Naive thymus-derived CD8-positive, alpha-beta T cell (primary cell): ENCODE data around the gene PHF3. TPM values are rescaled to one million over a fixed set of nuclear protein-coding genes. Genes with fewer than 3 reads are reported as not detected.
"Not testable (repeated sequence)": the region's sequence is repeated elsewhere in the genome, so short reads cannot be mapped to it uniquely, and the experiment has no call there.

Source experiments
- ATAC-seq, 2 donors: fragments of 150-1000 bp; cut with Tn5 transposase in 1 of 2; sonication (Bioruptor Pico), chemical (Tn5 transposase) in 1 of 2; 1 replicate in 1 of 2; 2 replicates in 1 of 2; pipeline ENCODE4 v1.10.0; 2021; ENCODE audit warnings: mild to moderate bottlenecking in 2 of 2, moderate library complexity in 2 of 2
- POLR2A ChIA-PET: fragments of 350-600 bp; sonication (Branson Sonifier 250); formaldehyde crosslinking; loops from one replicate; lab custom pipeline; 2021; ENCODE audit warnings: antibody characterized with exemption; lab: Charles Lee
- DNase-seq, 10 donors: peaks; one replicate each; pipeline versions ENCODE4 v3.0.0 to v3.0.0-alpha.2; 2020 to 2022
- H3K27ac Mint-ChIP-seq, 10 donors: one replicate each; pipeline ENCODE4 v1.8.0; 2020 to 2022; ENCODE audit warnings: mild to moderate bottlenecking in 10 of 10, mixed read lengths in 10 of 10, moderate library complexity in 4 of 10, inconsistent platforms in 1 of 10
- H3K27me3 Mint-ChIP-seq, 5 donors: one replicate each; pipeline ENCODE4 v1.8.0; 2021 to 2022; ENCODE audit warnings: mixed read lengths in 5 of 5
- H3K36me3 Mint-ChIP-seq, 3 donors: one replicate each; pipeline ENCODE4 v1.8.0; 2020 to 2022; ENCODE audit warnings: mixed read lengths in 3 of 3, mild to moderate bottlenecking in 2 of 3, inconsistent platforms in 1 of 3
- H3K4me1 Mint-ChIP-seq, 4 donors: one replicate each; pipeline ENCODE4 v1.8.0; 2021 to 2022; ENCODE audit warnings: mixed read lengths in 4 of 4
- H3K4me3 Mint-ChIP-seq, 10 donors: one replicate each; pipeline ENCODE4 v1.8.0; 2020 to 2022; ENCODE audit warnings: mild to moderate bottlenecking in 10 of 10, mixed read lengths in 10 of 10, moderate library complexity in 6 of 10, inconsistent platforms in 1 of 10
- H3K9me3 Mint-ChIP-seq, 9 donors: one replicate each; pipeline ENCODE4 v1.8.0; 2020 to 2022; ENCODE audit warnings: mixed read lengths in 9 of 9, mild to moderate bottlenecking in 3 of 9, inconsistent platforms in 1 of 9, moderate library complexity in 1 of 9
- polyA plus RNA-seq, 3 donors: library from polyadenylated mRNA; unstranded; fragments of 300-500 nt; fragmentation: Illumina TruSeq; gene quantifications; one replicate each; pipeline ENCODE4 v1.2.3, GENCODE V29; 2021
- total RNA-seq, 8 experiments: library from RNA in 2 of 8; stranded (reverse) in 2 of 8; gene quantifications; one replicate each; pipeline ENCODE4 v1.2.3 and lab custom pipeline; 2021 to 2026

PHF3 gene
- total and polyA plus RNA-seq, 5 experiments from 2014 or later: 23.7 to 118 (median 38.6) TPM

- POLR2A ChIA-PET: no interaction called here
- DNase-seq: no peak
- Mint-ChIP-seq H3K4me1 (peaks cover 0 to 8% (median 2%) of the 10 kb centered on the region in 4 donors), H3K4me3 (no peak overlapping the region), H3K36me3 (peaks cover 0 to 2% (median 0%) of the 10 kb centered on the region in 3 donors), H3K27me3 (no peaks in the 10 kb centered on the region), H3K9me3 (no peaks in the 10 kb centered on the region), H3K27ac (peak overlapping the region in 1 of 10 donors; percentile 5)
- ATAC-seq: no peak
Observed at GRCh38 chr6:63721181-63721580, 85.6 kb downstream of the PHF3 start.

- POLR2A ChIA-PET: no interaction called here
- Mint-ChIP-seq H3K9me3 (no peaks in the 10 kb centered on the region), H3K27ac (no peak overlapping the region), H3K36me3 (peaks cover 0 to under 1% (median 0%) of the 10 kb centered on the region in 3 donors), H3K4me1 (peaks cover 4 to 10% (median 7%) of the 10 kb centered on the region in 4 donors), H3K4me3 (no peak overlapping the region), H3K27me3 (no peaks in the 10 kb centered on the region)
- ATAC-seq (no peak), DNase-seq (no peak)
Observed at GRCh38 chr6:63724721-63725120, 89.1 kb downstream of the PHF3 start.

GRCh38 chr6:63730311-63730710 lies 94.7 kb downstream of the PHF3 start:
- Mint-ChIP-seq H3K9me3 (peaks cover 0 to 1% (median 0%) of the 10 kb centered on the region in 9 donors), H3K27ac (no peak overlapping the region), H3K4me1 (peaks cover 4 to 10% (median 7%) of the 10 kb centered on the region in 4 donors), H3K27me3 (no peaks in the 10 kb centered on the region), H3K36me3 (peaks cover 1 to 7% (median 2%) of the 10 kb centered on the region in 3 donors), H3K4me3 (no peak overlapping the region)
- ATAC-seq (no peak), DNase-seq (no peak)
- POLR2A ChIA-PET: no interaction called here

GRCh38 chr6:63731930-63732329 lies 96.3 kb downstream of the PHF3 start:
- ATAC-seq (no peak), DNase-seq (no peak)
- H3K4me3 Mint-ChIP-seq: no peak overlapping the region
- peaks cover 2 to 7% (median 6%) of the 10 kb centered on the region in 3 donors for H3K36me3 Mint-ChIP-seq
- POLR2A ChIA-PET: no interaction called here
- peaks cover 0 to 6% (median 0%) of the 10 kb centered on the region in 9 donors for H3K9me3 Mint-ChIP-seq
- no peak overlapping the region for H3K27ac Mint-ChIP-seq
- peaks cover 0 to 4% (median 2%) of the 10 kb centered on the region in 4 donors for H3K4me1 Mint-ChIP-seq
- no peaks in the 10 kb centered on the region for H3K27me3 Mint-ChIP-seq

- POLR2A ChIA-PET: no interaction called here
- H3K9me3 Mint-ChIP-seq: peaks cover 0 to 6% (median 0%) of the 10 kb centered on the region in 9 donors
- H3K27ac Mint-ChIP-seq: no peak overlapping the region
- no peak overlapping the region for H3K4me3 Mint-ChIP-seq
- no peak for ATAC-seq
- DNase-seq: no peak
- H3K27me3 Mint-ChIP-seq: no peaks in the 10 kb centered on the region
- H3K36me3 Mint-ChIP-seq: peaks cover 2 to 7% (median 6%) of the 10 kb centered on the region in 3 donors
- H3K4me1 Mint-ChIP-seq: peaks cover 0 to 2% (median under 1%) of the 10 kb centered on the region in 4 donors
Observed at GRCh38 chr6:63732336-63732735, 96.7 kb downstream of the PHF3 start.

GRCh38 chr6:63734923-63735322 lies 99.3 kb downstream of the PHF3 start:
- Mint-ChIP-seq H3K27me3 (no peaks in the 10 kb centered on the region), H3K4me1 (peaks cover 0 to 3% (median 0%) of the 10 kb centered on the region in 4 donors), H3K9me3 (peaks cover 0 to 14% (median 9%) of the 10 kb centered on the region in 9 donors), H3K27ac (no peak overlapping the region), H3K36me3 (peaks cover 2 to 14% (median 10%) of the 10 kb centered on the region in 3 donors), H3K4me3 (no peak overlapping the region)
- ATAC-seq (no peak), DNase-seq (no peak)
- POLR2A ChIA-PET: no interaction called here

- H3K4me3 Mint-ChIP-seq, H3K27ac Mint-ChIP-seq, POLR2A ChIA-PET, DNase-seq, ATAC-seq, H3K27me3 Mint-ChIP-seq: not testable (repeated sequence)
- peaks cover 0 to 13% (median 5%) of the 10 kb centered on the region in 4 donors for H3K4me1 Mint-ChIP-seq
- peaks cover 2 to 15% (median 8%) of the 10 kb centered on the region in 3 donors for H3K36me3 Mint-ChIP-seq
- H3K9me3 Mint-ChIP-seq: peaks cover 0 to 15% (median 10%) of the 10 kb centered on the region in 9 donors
Observed at GRCh38 chr6:63738190-63738589, 102.6 kb downstream of the PHF3 start.

- peaks cover 0 to 15% (median 5%) of the 10 kb centered on the region in 4 donors for H3K4me1 Mint-ChIP-seq
- no peak for ATAC-seq
- POLR2A ChIA-PET: interaction anchor here (0.6 kb wide), 1 partner anchor 74 kb away, joined by 3 read pairs; no protein-coding TSS in a partner anchor
- peaks cover 2 to 15% (median 8%) of the 10 kb centered on the region in 3 donors for H3K36me3 Mint-ChIP-seq
- no peak overlapping the region for H3K27ac Mint-ChIP-seq
- no peaks in the 10 kb centered on the region for H3K27me3 Mint-ChIP-seq
- peaks cover 0 to 15% (median 10%) of the 10 kb centered on the region in 9 donors for H3K9me3 Mint-ChIP-seq
- H3K4me3 Mint-ChIP-seq: no peak overlapping the region
- no peak for DNase-seq
Observed at GRCh38 chr6:63739094-63739687, 103.6 kb downstream of the PHF3 start.

GRCh38 chr6:63740709-63741108 lies 105.1 kb downstream of the PHF3 start:
- no peak for ATAC-seq
- no peaks in the 10 kb centered on the region for H3K27me3 Mint-ChIP-seq
- POLR2A ChIA-PET: interaction anchor here (0.6 kb wide), 1 partner anchor 86 kb away, joined by 6 read pairs; no protein-coding TSS in a partner anchor
- peaks cover 0 to 15% (median 5%) of the 10 kb centered on the region in 4 donors for H3K4me1 Mint-ChIP-seq
- no peak for DNase-seq
- peaks cover 0 to 15% (median 7%) of the 10 kb centered on the region in 9 donors for H3K9me3 Mint-ChIP-seq
- H3K4me3 Mint-ChIP-seq: no peak overlapping the region
- H3K36me3 Mint-ChIP-seq: peaks cover 2 to 10% (median 8%) of the 10 kb centered on the region in 3 donors
- no peak overlapping the region for H3K27ac Mint-ChIP-seq

- Mint-ChIP-seq H3K4me3 (no peak overlapping the region), H3K27ac (peak overlapping the region in 1 of 10 donors; percentile 45), H3K4me1 (peaks cover 0 to 17% (median 5%) of the 10 kb centered on the region in 4 donors), H3K36me3 (peaks cover 2 to 12% (median 8%) of the 10 kb centered on the region in 3 donors), H3K9me3 (peaks cover 0 to 19% (median 9%) of the 10 kb centered on the region in 9 donors), H3K27me3 (no peaks in the 10 kb centered on the region)
- ATAC-seq: no peak
- POLR2A ChIA-PET: no interaction called here
- no peak for DNase-seq
Observed at GRCh38 chr6:63742060-63742459, 106.5 kb downstream of the PHF3 start.

- no peak for DNase-seq
- Mint-ChIP-seq H3K9me3 (peaks cover 0 to 25% (median 11%) of the 10 kb centered on the region in 9 donors), H3K4me3 (no peak overlapping the region), H3K27me3 (peaks cover 0 to 3% (median 0%) of the 10 kb centered on the region in 5 donors), H3K27ac (no peak overlapping the region), H3K4me1 (peaks cover 0 to 19% (median 5%) of the 10 kb centered on the region in 4 donors), H3K36me3 (peaks cover 6 to 19% (median 10%) of the 10 kb centered on the region in 3 donors)
- no peak for ATAC-seq
- POLR2A ChIA-PET: no interaction called here
Observed at GRCh38 chr6:63743691-63744090, 108.1 kb downstream of the PHF3 start.

GRCh38 chr6:63744810-63745209 lies 109.2 kb downstream of the PHF3 start:
- Mint-ChIP-seq H3K4me1 (peaks cover 0 to 19% (median 4%) of the 10 kb centered on the region in 4 donors), H3K27ac (peak overlapping the region in 1 of 10 donors; percentile 4), H3K4me3 (no peak overlapping the region), H3K9me3 (peaks cover 0 to 25% (median 5%) of the 10 kb centered on the region in 9 donors), H3K36me3 (peaks cover 4 to 20% (median 18%) of the 10 kb centered on the region in 3 donors), H3K27me3 (peaks cover 0 to 4% (median 0%) of the 10 kb centered on the region in 5 donors)
- POLR2A ChIA-PET: no interaction called here
- ATAC-seq: no peak
- no peak for DNase-seq

GRCh38 chr6:63745784-63746183 lies 110.2 kb downstream of the PHF3 start:
- H3K27me3 Mint-ChIP-seq: peaks cover 0 to 4% (median 0%) of the 10 kb centered on the region in 5 donors
- H3K36me3 Mint-ChIP-seq: peaks cover 10 to 27% (median 20%) of the 10 kb centered on the region in 3 donors
- no peak overlapping the region for H3K27ac Mint-ChIP-seq
- no peak overlapping the region for H3K4me3 Mint-ChIP-seq
- H3K9me3 Mint-ChIP-seq: peaks cover 0 to 16% (median 5%) of the 10 kb centered on the region in 9 donors
- POLR2A ChIA-PET: no interaction called here
- ATAC-seq (no peak), DNase-seq (no peak)
- H3K4me1 Mint-ChIP-seq: peaks cover 0 to 17% (median 0%) of the 10 kb centered on the region in 4 donors
